ENCODE data around the gene SLC1A3.

- TF ChIP-seq POLR2A (IDR thresholded peaks at IDR 0.05; ENCODE audit: extremely low read depth, insufficient read length) (no peak), MYC (IDR thresholded peaks at IDR 0.05; ENCODE audit: low read depth, low read length) (no peak), MAX (IDR thresholded peaks at IDR 0.05; ENCODE audit: low read depth, low read length) (no peak)
- TF ChIP-seq, protein P1, sequence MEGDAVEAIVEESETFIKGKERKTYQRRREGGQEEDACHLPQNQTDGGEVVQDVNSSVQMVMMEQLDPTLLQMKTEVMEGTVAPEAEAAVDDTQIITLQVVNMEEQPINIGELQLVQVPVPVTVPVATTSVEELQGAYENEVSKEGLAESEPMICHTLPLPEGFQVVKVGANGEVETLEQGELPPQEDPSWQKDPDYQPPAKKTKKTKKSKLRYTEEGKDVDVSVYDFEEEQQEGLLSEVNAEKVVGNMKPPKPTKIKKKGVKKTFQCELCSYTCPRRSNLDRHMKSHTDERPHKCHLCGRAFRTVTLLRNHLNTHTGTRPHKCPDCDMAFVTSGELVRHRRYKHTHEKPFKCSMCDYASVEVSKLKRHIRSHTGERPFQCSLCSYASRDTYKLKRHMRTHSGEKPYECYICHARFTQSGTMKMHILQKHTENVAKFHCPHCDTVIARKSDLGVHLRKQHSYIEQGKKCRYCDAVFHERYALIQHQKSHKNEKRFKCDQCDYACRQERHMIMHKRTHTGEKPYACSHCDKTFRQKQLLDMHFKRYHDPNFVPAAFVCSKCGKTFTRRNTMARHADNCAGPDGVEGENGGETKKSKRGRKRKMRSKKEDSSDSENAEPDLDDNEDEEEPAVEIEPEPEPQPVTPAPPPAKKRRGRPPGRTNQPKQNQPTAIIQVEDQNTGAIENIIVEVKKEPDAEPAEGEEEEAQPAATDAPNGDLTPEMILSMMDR (IDR thresholded peaks at IDR 0.05; ENCODE audit: low read depth, low read length), result no peak
Observed at GRCh38 chr5:36607114-36607571, 737 bp downstream of the SLC1A3 start.

Measured in NB4 (cell line).